ENCODE results near the gene DNAAF9. TPM values are rescaled to one million over a fixed set of nuclear protein-coding genes. Genes with fewer than 3 reads are reported as not detected.

Gene DNAAF9
- total and polyA plus RNA-seq, 4 donors: 1.4 to 4.4 (median 2.4) TPM

- Histone ChIP-seq H3K4me3 (ENCODE audit: low read depth in 1 of 3, low read length in 3 of 3) (no peak overlapping the region), H3K4me1 (ENCODE audit: control insufficient read depth in 4 of 4, insufficient read depth in 4 of 4, low read length in 3 of 4) (peaks cover 0 to 6% (median 3%) of the 10 kb centered on the region in 4 donors), H3K27me3 (ENCODE audit: control insufficient read depth in 4 of 4, insufficient read depth in 4 of 4, low read length in 3 of 4) (no peaks in the 10 kb centered on the region), H3K9me3 (ENCODE audit: control insufficient read depth in 4 of 4, low read length in 3 of 4) (no peaks in the 10 kb centered on the region), H3K27ac (ENCODE audit: low read depth in 1 of 2, low read length in 2 of 2) (no peak overlapping the region), H3K9ac (ENCODE audit: low read depth in 1 of 2, low read length in 2 of 2) (no peak overlapping the region), H3K36me3 (ENCODE audit: control insufficient read depth in 4 of 4, insufficient read depth in 3 of 4, low read depth in 1 of 4, low read length in 3 of 4) (peaks cover 0 to 2% (median 0%) of the 10 kb centered on the region in 4 donors)
- DNase-seq (ENCODE audit: low spot score): no peak
- TF ChIP-seq NR2F2 (IDR thresholded peaks at IDR 0.05): no peak
- peak; percentile 22 for TF ChIP-seq ATF3 (IDR thresholded peaks at IDR 0.05)
Observed at GRCh38 chr20:3374296-3374695, 33.2 kb downstream of the DNAAF9 start.

DNA sequence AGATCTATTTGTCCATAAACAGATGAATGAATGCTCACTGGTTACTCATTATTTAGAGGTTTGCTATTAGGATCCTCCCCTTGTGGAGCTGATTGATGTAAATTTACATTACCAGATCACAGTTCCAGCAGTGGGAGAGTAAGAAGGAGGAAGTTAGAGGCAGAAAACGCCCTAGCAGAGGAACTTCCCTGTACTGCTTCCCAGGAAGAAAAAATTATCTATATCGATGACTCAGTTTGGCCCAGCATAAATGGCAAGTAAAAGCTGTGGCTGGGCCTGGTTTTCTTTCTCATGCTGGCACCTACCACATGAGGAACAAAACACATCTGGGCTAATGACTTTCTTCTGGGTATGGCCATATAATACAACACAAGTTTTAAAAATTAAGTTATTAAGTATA is 35.7 kb downstream of the DNAAF9 start:
- TF ChIP-seq TAF1 (conservative IDR thresholded peaks at IDR 0.05) (no peak), SP1 (IDR thresholded peaks at IDR 0.05) (no peak), REST (IDR thresholded peaks at IDR 0.05) (no peak), RXRA (IDR thresholded peaks at IDR 0.05) (no peak), GABPA (IDR thresholded peaks at IDR 0.05 in 1 of 2, conservative IDR thresholded peaks at IDR 0.05 in 1 of 2) (no peak), HNF4A (conservative IDR thresholded peaks at IDR 0.05) (no peak)
- WGBS: 83% methylated on average over 2 of the region's 2 CpGs
- peaks cover 0 to 4% (median 0%) of the 10 kb centered on the region in 4 donors for H3K36me3 ChIP-seq (ENCODE audit: control insufficient read depth in 4 of 4, insufficient read depth in 3 of 4, low read depth in 1 of 4, low read length in 3 of 4)
- H3K27me3 ChIP-seq (ENCODE audit: control insufficient read depth in 4 of 4, insufficient read depth in 4 of 4, low read length in 3 of 4): no peaks in the 10 kb centered on the region
- H3K4me3 ChIP-seq (ENCODE audit: low read depth in 1 of 3, low read length in 3 of 3): no peak overlapping the region
- H3K4me1 ChIP-seq (ENCODE audit: control insufficient read depth in 4 of 4, insufficient read depth in 4 of 4, low read length in 3 of 4): peaks cover 0 to 6% (median 3%) of the 10 kb centered on the region in 4 donors
- no peak overlapping the region for H3K27ac ChIP-seq (ENCODE audit: low read depth in 1 of 2, low read length in 2 of 2)
- H3K9ac ChIP-seq (ENCODE audit: low read depth in 1 of 2, low read length in 2 of 2): no peak overlapping the region
- no peaks in the 10 kb centered on the region for H3K9me3 ChIP-seq (ENCODE audit: control insufficient read depth in 4 of 4, low read length in 3 of 4)
- DNase-seq (ENCODE audit: low spot score): no peak

- Histone ChIP-seq H3K27me3 (ENCODE audit: control insufficient read depth in 4 of 4, insufficient read depth in 4 of 4, low read length in 3 of 4) (no peaks in the 10 kb centered on the region), H3K9ac (ENCODE audit: low read depth in 1 of 2, low read length in 2 of 2) (no peak overlapping the region), H3K4me3 (ENCODE audit: low read depth in 1 of 3, low read length in 3 of 3) (no peak overlapping the region), H3K9me3 (ENCODE audit: control insufficient read depth in 4 of 4, low read length in 3 of 4) (no peaks in the 10 kb centered on the region), H3K36me3 (ENCODE audit: control insufficient read depth in 4 of 4, insufficient read depth in 3 of 4, low read depth in 1 of 4, low read length in 3 of 4) (peaks cover 0 to 4% (median 0%) of the 10 kb centered on the region in 4 donors), H3K27ac (ENCODE audit: low read depth in 1 of 2, low read length in 2 of 2) (no peak overlapping the region), H3K4me1 (ENCODE audit: control insufficient read depth in 4 of 4, insufficient read depth in 4 of 4, low read length in 3 of 4) (peaks cover 0 to 3% (median 0%) of the 10 kb centered on the region in 4 donors)
- DNase-seq (ENCODE audit: low spot score): no peak
- 92% methylated on average over 3 of the region's 3 CpGs for WGBS
- TF ChIP-seq REST (IDR thresholded peaks at IDR 0.05): no peak
- no peak for TF ChIP-seq NR2F2 (IDR thresholded peaks at IDR 0.05)
- TF ChIP-seq YY1 (IDR thresholded peaks at IDR 0.05): no peak
- no peak for TF ChIP-seq ZBTB33 (IDR thresholded peaks at IDR 0.05)
- TF ChIP-seq EGR1 (IDR thresholded peaks at IDR 0.05; ENCODE audit: low read depth in 2 of 2): no peak
- no peak for TF ChIP-seq CTCF (IDR thresholded peaks at IDR 0.05; ENCODE audit: low read depth, low read length, missing input control)
- no peak for TF ChIP-seq HNF4G (IDR thresholded peaks at IDR 0.05)
- no peak for TF ChIP-seq HNF4A (conservative IDR thresholded peaks at IDR 0.05)
- TF ChIP-seq FOXA1 (IDR thresholded peaks at IDR 0.05): no peak
- no peak for TF ChIP-seq SP1 (IDR thresholded peaks at IDR 0.05)
- TF ChIP-seq JUND (IDR thresholded peaks at IDR 0.05): no peak
- no peak for TF ChIP-seq FOXA2 (IDR thresholded peaks at IDR 0.05)
- no peak for TF ChIP-seq TAF1 (conservative IDR thresholded peaks at IDR 0.05)
- no peak for TF ChIP-seq RXRA (IDR thresholded peaks at IDR 0.05)
- TF ChIP-seq, protein P1, sequence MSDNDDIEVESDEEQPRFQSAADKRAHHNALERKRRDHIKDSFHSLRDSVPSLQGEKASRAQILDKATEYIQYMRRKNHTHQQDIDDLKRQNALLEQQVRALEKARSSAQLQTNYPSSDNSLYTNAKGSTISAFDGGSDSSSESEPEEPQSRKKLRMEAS (IDR thresholded peaks at IDR 0.05): no peak
Observed at GRCh38 chr20:3367089-3367488, 40.4 kb downstream of the DNAAF9 start.
